Activated T-cell treated with anti-CD3 and anti-CD28 coated beads, Interleukin-2, amount 50 U/mL, for 24 hours (primary cell): ENCODE data around the gene HIVEP2.
A peak's percentile ranks its signal among the peaks of the same experiment; 100 is the strongest.

Source experiments
- DNase-seq: peaks from one replicate; pipeline ENCODE4 v3.0.0-alpha.2; 2020
- H3K27ac Mint-ChIP-seq: 2 replicates; pipeline ENCODE4 v1.8.0; 2020; ENCODE audit warnings: mild to moderate bottlenecking, mixed read lengths
- H3K27me3 Mint-ChIP-seq: 2 replicates; pipeline ENCODE4 v1.8.0; 2020; ENCODE audit warnings: mixed read lengths
- H3K36me3 Mint-ChIP-seq: 2 replicates; pipeline ENCODE4 v1.8.0; 2020; ENCODE audit warnings: low read depth, mixed read lengths
- H3K4me1 Mint-ChIP-seq: 2 replicates; pipeline ENCODE4 v1.8.0; 2020; ENCODE audit warnings: low read depth, mixed read lengths
- H3K4me3 Mint-ChIP-seq: 2 replicates; pipeline ENCODE4 v1.8.0; 2020; ENCODE audit warnings: mild to moderate bottlenecking, moderate library complexity, mixed read lengths
- H3K9me3 Mint-ChIP-seq: 2 replicates; pipeline ENCODE4 v1.8.0; 2020; ENCODE audit warnings: mixed read lengths

The HIVEP2 gene

DNA sequence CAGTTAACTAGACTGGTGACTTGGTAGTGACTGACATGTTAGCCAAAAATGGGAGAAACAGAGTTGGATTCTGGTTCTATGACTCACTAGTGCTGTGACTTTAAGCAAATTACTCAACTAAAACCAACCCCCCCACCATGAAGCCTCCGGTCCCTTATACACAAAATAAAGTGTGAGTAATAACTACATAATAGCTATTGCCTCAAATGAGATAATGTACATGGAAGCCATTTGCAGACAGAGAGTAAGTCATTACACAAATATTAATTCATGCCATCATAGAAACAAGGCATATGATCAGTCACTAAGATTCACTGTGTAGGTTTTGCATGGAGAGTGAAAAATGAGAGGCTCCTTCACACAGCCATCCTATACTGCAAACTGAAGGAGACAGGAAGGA lies 111.9 kb downstream of the HIVEP2 start:
- Mint-ChIP-seq H3K27ac (peak overlapping the region; percentile 84), H3K4me1 (peaks cover 87% of the 10 kb centered on the region), H3K4me3 (peak overlapping the region; percentile 15)

DNA sequence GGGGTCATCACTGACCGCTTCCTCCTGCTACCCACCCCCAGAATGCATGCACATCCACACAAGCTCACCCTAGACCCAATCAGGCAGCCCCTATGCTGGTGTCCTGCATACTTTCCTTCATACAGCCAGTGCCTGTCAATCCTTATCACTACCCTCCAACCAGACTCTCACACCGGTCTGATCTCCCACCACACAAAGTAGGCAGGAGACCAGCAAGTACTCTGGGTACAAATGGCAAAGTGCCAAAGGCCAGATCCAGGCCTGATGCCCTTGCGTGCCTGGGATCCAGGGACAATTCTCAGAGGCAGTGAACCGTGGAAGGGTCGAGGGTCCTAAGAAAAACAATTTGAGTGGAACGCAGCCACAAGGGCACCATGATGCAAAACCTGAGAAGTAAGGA lies 114.2 kb downstream of the HIVEP2 start:
- no peak overlapping the region for H3K4me3 Mint-ChIP-seq
- H3K9me3 Mint-ChIP-seq: peaks cover 3% of the 10 kb centered on the region
- peaks cover 83% of the 10 kb centered on the region for H3K36me3 Mint-ChIP-seq
- no peak for DNase-seq
- H3K27me3 Mint-ChIP-seq: no peaks in the 10 kb centered on the region
- H3K27ac Mint-ChIP-seq: peak overlapping the region; percentile 69
- peaks cover 85% of the 10 kb centered on the region for H3K4me1 Mint-ChIP-seq

More for the DNA sequence above, 111.9 kb downstream of the HIVEP2 start:
- peaks cover 84% of the 10 kb centered on the region for H3K36me3 Mint-ChIP-seq
- peaks cover 3% of the 10 kb centered on the region for H3K9me3 Mint-ChIP-seq
- no peak for DNase-seq
- H3K27me3 Mint-ChIP-seq: no peaks in the 10 kb centered on the region

- Mint-ChIP-seq H3K36me3 (peaks cover 78% of the 10 kb centered on the region), H3K27ac (peak overlapping the region; percentile 42), H3K4me3 (no peak overlapping the region), H3K9me3 (peaks cover 3% of the 10 kb centered on the region), H3K27me3 (no peaks in the 10 kb centered on the region), H3K4me1 (peaks cover 81% of the 10 kb centered on the region)
- no peak for DNase-seq
Measured at GRCh38 chr6:142830116-142830710, 114.8 kb downstream of the HIVEP2 start.

DNA sequence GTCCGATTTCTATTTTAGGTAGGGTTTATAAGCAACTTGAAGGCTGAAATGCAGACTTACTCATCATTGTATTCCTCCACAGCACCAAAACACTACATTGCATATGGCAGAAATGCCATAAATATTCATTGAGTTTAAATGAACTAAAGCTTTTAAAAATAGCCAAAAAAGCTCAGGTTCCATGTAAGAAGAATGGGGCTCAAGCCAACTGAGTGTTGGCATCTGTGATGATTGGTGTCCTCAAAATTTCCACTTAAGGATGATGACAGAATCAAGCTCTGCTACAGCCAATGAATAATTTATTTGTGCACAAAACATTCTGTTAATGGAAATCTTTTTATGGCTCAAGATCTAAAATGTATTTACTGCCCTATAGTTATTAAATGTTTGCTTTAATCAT lies 115.4 kb downstream of the HIVEP2 start:
- peaks cover 77% of the 10 kb centered on the region for H3K36me3 Mint-ChIP-seq
- H3K4me3 Mint-ChIP-seq: no peak overlapping the region
- H3K4me1 Mint-ChIP-seq: peaks cover 81% of the 10 kb centered on the region
- peaks cover 3% of the 10 kb centered on the region for H3K9me3 Mint-ChIP-seq
- no peak for DNase-seq
- H3K27ac Mint-ChIP-seq: peak overlapping the region; percentile 42
- H3K27me3 Mint-ChIP-seq: no peaks in the 10 kb centered on the region

DNA sequence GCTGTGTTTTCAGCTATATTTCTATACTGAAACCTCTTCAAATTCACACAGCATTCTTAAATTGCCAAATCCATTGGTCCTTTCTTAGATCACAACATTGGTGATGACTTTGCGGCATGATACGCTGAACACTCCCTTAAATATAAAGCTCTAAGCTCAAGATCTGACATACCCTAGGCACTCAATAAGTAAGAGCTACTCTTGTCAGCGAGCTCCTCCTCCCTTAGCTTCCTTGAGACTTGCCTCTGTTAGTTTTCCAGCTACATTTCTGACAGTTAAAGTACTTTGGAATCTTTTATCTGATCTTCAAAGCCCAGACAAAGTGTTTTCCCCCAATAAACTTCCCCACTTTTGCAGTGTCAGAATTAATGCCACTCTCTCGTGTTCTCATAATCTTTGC lies 117.0 kb downstream of the HIVEP2 start:
- H3K36me3 Mint-ChIP-seq: peaks cover 72% of the 10 kb centered on the region
- H3K27ac Mint-ChIP-seq: no peak overlapping the region
- no peak for DNase-seq
- H3K27me3 Mint-ChIP-seq: no peaks in the 10 kb centered on the region
- H3K4me1 Mint-ChIP-seq: peaks cover 79% of the 10 kb centered on the region
- H3K9me3 Mint-ChIP-seq: peaks cover 3% of the 10 kb centered on the region
- no peak overlapping the region for H3K4me3 Mint-ChIP-seq

DNA sequence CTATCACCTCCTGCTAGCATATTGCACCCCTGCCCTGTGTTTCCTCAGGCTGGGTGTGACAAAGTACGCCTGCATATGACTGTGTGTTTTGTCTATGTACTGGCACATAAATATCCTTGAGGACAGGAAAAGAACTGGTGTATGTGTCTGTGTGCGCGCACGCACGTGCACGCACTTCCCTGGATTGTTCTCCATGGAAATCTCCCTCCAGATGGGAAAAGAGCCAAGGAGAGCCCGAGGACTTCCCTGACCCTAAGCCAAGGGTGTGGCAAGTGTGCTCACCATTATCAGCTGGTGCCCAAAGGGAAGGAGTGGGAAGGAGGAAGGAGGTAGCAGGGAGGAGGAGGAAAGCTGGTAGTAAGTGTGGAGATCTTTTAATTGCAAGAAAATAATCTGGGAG lies 117.6 kb downstream of the HIVEP2 start:
- DNase-seq: no peak
- H3K4me3 Mint-ChIP-seq: no peak overlapping the region
- H3K27ac Mint-ChIP-seq: no peak overlapping the region
- H3K27me3 Mint-ChIP-seq: no peaks in the 10 kb centered on the region
- peaks cover 79% of the 10 kb centered on the region for H3K4me1 Mint-ChIP-seq
- peaks cover 3% of the 10 kb centered on the region for H3K9me3 Mint-ChIP-seq
- H3K36me3 Mint-ChIP-seq: peaks cover 73% of the 10 kb centered on the region

DNA sequence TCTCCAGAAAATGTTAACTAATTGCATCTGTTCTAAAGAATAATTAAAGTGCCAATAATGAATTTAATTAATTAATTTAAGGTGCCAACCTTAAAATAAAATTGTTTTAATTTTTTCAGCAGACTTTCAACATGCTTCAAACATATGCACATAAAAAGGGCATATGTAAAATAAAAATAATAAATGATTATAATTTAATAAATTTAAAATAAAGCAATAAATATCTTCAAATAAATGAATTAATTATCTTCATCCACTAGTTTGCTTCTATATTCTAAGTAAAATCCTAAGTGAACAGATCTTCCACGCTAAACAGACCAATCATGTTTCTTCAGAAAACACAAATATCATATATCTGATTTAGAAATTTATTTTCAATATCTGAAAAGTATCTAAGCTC lies 119.2 kb downstream of the HIVEP2 start:
- DNase-seq: no peak
- no peaks in the 10 kb centered on the region for H3K27me3 Mint-ChIP-seq
- no peak overlapping the region for H3K4me3 Mint-ChIP-seq
- peaks cover 70% of the 10 kb centered on the region for H3K36me3 Mint-ChIP-seq
- H3K27ac Mint-ChIP-seq: no peak overlapping the region
- peaks cover 3% of the 10 kb centered on the region for H3K9me3 Mint-ChIP-seq
- peaks cover 82% of the 10 kb centered on the region for H3K4me1 Mint-ChIP-seq

DNA sequence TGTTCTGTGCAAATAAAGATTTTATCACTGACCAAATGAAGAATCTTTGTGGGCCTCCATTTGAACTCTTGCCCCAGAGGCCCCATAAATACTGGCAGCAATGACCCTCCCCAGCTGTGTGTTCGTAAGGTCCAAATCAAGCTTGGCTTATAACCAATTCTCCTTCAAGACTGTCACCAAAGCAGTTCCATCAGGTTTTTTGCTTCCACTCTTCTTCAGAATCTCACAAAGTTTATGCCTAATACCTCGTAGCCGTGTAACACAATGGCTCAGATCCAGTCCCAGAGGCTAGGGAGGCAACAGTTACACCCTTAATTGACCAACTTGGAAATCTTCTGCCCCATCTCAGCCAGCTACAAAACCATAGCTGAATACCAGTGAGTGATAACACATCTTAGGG lies 120.5 kb downstream of the HIVEP2 start:
- Mint-ChIP-seq H3K9me3 (peaks cover 3% of the 10 kb centered on the region), H3K36me3 (peaks cover 57% of the 10 kb centered on the region), H3K27me3 (no peaks in the 10 kb centered on the region), H3K4me3 (no peak overlapping the region), H3K4me1 (peaks cover 81% of the 10 kb centered on the region), H3K27ac (peak overlapping the region; percentile 87)
- DNase-seq: no peak

DNA sequence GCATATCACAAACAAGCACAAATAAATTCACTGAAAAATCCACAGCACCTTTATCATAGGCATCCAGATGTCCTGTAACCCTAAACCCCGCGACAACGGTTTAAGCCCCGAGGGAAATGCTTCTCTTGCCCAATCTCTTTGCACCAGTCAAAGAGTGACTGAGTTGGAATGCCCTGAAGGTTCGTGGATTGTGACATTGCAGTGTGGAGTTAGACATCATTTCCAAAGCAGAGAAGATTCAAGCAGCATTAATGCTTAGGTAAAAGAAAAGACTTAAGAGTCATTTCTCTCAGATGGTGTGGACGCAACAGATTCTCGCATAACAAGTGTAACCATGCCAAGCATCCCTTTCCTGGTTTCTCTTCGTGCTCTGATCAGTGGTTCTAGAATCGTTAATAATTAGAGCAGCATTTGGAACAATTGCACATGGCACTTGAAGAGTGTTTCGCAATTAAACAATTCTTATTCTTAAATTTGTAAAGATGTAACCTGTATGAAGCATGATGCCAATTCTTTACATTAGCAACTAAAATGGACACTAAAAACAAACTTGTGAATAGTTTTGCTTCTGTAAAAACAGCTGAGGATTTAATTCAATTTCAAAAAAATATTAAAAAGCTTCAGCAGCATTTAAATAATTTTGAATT lies 121.6 kb downstream of the HIVEP2 start:
- Mint-ChIP-seq H3K4me1 (peaks cover 81% of the 10 kb centered on the region), H3K27me3 (no peaks in the 10 kb centered on the region), H3K27ac (peak overlapping the region; percentile 97), H3K36me3 (peaks cover 52% of the 10 kb centered on the region), H3K4me3 (peak overlapping the region; percentile 51), H3K9me3 (no peaks in the 10 kb centered on the region)
- DNase-seq: no peak

GRCh38 chr6:142822842-142823241 lies 122.1 kb downstream of the HIVEP2 start:
- Mint-ChIP-seq H3K4me3 (peak overlapping the region; percentile 51), H3K4me1 (peaks cover 78% of the 10 kb centered on the region)

GRCh38 chr6:142822383-142822782 lies 122.6 kb downstream of the HIVEP2 start:
- Mint-ChIP-seq H3K36me3 (peaks cover 48% of the 10 kb centered on the region), H3K27ac (peak overlapping the region; percentile 97), H3K4me1 (peaks cover 78% of the 10 kb centered on the region), H3K27me3 (no peaks in the 10 kb centered on the region), H3K4me3 (peak overlapping the region; percentile 51), H3K9me3 (no peaks in the 10 kb centered on the region)
- no peak for DNase-seq

More at GRCh38 chr6:142822842-142823241, 122.1 kb downstream of the HIVEP2 start:
- Mint-ChIP-seq H3K9me3 (no peaks in the 10 kb centered on the region), H3K36me3 (peaks cover 48% of the 10 kb centered on the region), H3K27me3 (no peaks in the 10 kb centered on the region), H3K27ac (peak overlapping the region; percentile 97)
- no peak for DNase-seq

DNA sequence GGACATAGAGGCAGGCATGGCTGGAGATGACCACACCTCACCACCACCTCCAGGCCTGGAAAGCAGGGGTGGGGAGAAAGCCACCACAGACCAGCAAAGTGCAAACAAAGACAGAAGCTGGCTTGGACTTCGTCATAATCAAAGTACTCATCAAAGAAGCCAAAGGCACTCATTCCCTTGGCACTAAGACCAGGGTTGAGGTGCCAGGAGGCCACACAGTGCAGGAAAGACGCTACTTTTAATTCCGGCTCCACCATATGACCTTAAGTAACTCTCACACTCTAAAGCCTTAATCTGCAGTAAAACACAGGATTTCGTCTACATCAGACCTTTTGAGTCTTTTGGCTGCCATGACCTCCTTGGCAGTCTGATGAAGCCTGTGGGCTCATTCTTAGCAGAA lies 123.1 kb downstream of the HIVEP2 start:
- Mint-ChIP-seq H3K4me1 (peaks cover 79% of the 10 kb centered on the region), H3K27me3 (no peaks in the 10 kb centered on the region), H3K36me3 (peaks cover 50% of the 10 kb centered on the region), H3K9me3 (peaks cover under 1% of the 10 kb centered on the region), H3K4me3 (peak overlapping the region; percentile 35), H3K27ac (peak overlapping the region; percentile 99)
- no peak for DNase-seq

DNA sequence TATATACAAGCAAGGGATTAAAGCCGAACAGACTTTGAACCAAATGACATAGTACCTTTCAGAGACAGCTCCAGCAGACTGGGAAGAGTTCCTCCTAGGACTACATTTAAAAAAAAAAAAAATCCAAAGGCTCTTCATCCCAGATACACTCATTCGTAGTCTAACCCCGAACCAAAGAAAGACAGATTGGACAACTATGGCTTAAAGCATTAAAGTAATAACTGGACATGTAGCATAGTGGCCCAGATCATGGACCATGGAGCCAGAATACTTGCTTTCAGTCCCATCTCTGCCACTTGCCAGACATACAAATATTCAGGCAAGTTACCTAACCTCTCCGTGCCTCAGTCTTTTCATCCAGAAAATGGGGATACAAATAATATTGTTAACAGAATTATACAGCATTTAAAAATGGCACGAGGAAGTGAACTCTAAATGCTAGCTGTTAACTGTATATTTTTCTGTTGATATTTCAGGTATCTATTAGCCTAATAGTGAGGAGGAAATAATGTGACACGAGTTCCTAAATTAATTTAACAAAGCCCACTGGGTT lies 123.7 kb downstream of the HIVEP2 start:
- Mint-ChIP-seq H3K4me3 (peak overlapping the region; percentile 81), H3K9me3 (peaks cover 5% of the 10 kb centered on the region), H3K27ac (peak overlapping the region; percentile 99)

DNA sequence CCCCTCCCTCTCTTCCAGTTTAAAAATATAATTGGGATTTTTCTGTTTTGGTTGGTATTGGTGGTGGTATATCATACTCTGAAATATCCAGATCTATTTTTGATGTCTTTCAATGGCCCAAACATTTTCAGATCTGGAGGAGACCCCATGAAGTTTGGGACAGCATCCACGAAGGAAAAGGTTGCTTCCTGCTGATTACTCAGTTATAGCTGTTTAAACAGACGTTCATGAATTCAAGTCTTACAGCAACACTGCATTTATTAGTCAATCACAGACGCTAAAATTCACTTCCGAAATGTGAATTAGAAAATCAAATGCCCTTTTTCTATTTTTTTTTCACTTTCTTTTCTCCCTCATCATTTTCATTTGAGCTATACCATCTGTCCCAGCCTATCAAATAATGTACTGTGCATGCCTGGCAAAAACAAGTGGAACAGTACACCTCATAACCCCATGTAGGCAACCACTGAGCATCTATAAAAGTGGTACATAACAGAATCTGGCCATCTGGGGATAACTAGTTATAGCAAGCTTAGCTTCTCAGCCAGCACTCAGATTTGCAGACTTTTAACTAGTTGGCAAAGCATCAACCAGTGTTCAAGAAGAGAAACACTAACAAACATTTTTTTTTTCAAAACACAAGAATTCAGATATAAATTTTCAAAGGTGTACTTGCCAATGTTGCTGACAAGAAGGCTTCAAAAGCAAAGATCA lies 124.5 kb downstream of the HIVEP2 start:
- no peak for DNase-seq
- Mint-ChIP-seq H3K36me3 (peaks cover 55% of the 10 kb centered on the region), H3K27ac (peak overlapping the region; percentile 99), H3K27me3 (no peaks in the 10 kb centered on the region), H3K9me3 (peaks cover 6% of the 10 kb centered on the region), H3K4me3 (peak overlapping the region; percentile 81), H3K4me1 (peaks cover 83% of the 10 kb centered on the region)

More for the DNA sequence above, 123.7 kb downstream of the HIVEP2 start:
- no peak for DNase-seq
- H3K4me1 Mint-ChIP-seq: peaks cover 79% of the 10 kb centered on the region
- H3K36me3 Mint-ChIP-seq: peaks cover 50% of the 10 kb centered on the region
- H3K27me3 Mint-ChIP-seq: no peaks in the 10 kb centered on the region
